Activated CD4-positive, alpha-beta T cell treated with anti-CD3 and anti-CD28 coated beads for 36 hours (primary cell): ENCODE measurements around the gene RILPL1. TPM values are rescaled to one million over a fixed set of nuclear protein-coding genes. Genes with fewer than 3 reads are reported as not detected.
A peak's percentile ranks its signal among the peaks of the same experiment; 100 is the strongest.
"Not testable (repeated sequence)": the region's sequence is repeated elsewhere in the genome, so short reads cannot be mapped to it uniquely, and the experiment has no call there.

Experiments
- ATAC-seq: fragments of 200-7000 bp; cut with Tn5 transposase; one replicate; pipeline ENCODE4 v1.10.0; 2021; ENCODE audit warnings: mild to moderate bottlenecking, moderate library complexity
- CTCF ChIA-PET: fragments of 350-600 bp; sonication (Branson Sonifier 250); formaldehyde crosslinking; loops from one replicate; lab custom pipeline; 2021; ENCODE audit warnings: antibody characterized with exemption; lab: Charles Lee
- POLR2A ChIA-PET: fragments of 350-600 bp; sonication (Branson Sonifier 250); formaldehyde crosslinking; loops from one replicate; lab custom pipeline; 2021; ENCODE audit warnings: antibody characterized with exemption, inconsistent platforms; lab: Charles Lee
- DNase-seq: peaks from one replicate; pipeline ENCODE4 v3.0.0-alpha.2; 2020
- H3K27ac Mint-ChIP-seq: one replicate; pipeline ENCODE4 v1.8.0; 2021; ENCODE audit warnings: mixed read lengths
- H3K27me3 Mint-ChIP-seq: one replicate; pipeline ENCODE4 v1.8.0; 2021; ENCODE audit warnings: mixed read lengths
- H3K36me3 Mint-ChIP-seq: one replicate; pipeline ENCODE4 v1.8.0; 2021; ENCODE audit warnings: low read depth, mixed read lengths
- H3K4me1 Mint-ChIP-seq: one replicate; pipeline ENCODE4 v1.8.0; 2021; ENCODE audit warnings: mixed read lengths
- H3K4me3 Mint-ChIP-seq: one replicate; pipeline ENCODE4 v1.8.0; 2021; ENCODE audit warnings: mild to moderate bottlenecking, moderate library complexity, mixed read lengths
- H3K9me3 Mint-ChIP-seq: one replicate; pipeline ENCODE4 v1.8.0; 2021; ENCODE audit warnings: low read depth, mixed read lengths
- intact Hi-C, 2 experiments: fragments of 100-400 bp; cut with DNase I in 1 of 2; cut with micrococcal nuclease in 1 of 2; formaldehyde crosslinking; loops; one replicate each; pipeline versions ENCODE4 v1.14.2 to v1.15.1; 2022 to 2024; cut with DNase I, micrococcal nuclease
- total RNA-seq, 2 experiments: library from RNA; stranded (reverse); gene quantifications; one replicate each; pipeline ENCODE4 v1.2.3, GENCODE V29; 2021

RILPL1 gene
- total RNA-seq, 2 experiments from 2014 or later: 4.7 to 5.3 TPM

GRCh38 chr12:123457980-123458779 is 75.3 kb downstream of the RILPL1 start, which contains the start of gene SNRNP35:
Gene SNRNP35 (plus strand): TSS chr12:123458139. CDS start chr12:123465541, 7,402 bp downstream.
- intact Hi-C loops: loop anchor here (1.0 to 10.0 kb wide), 12 partner anchors 19 to 514 kb away; partner anchors contain the start of genes ATP6V0A2 (in 2 of the 2), TMED2 (in 2 of the 2), ABCB9 (in 1 of the 2) and CCDC92 (in 1 of the 2)
- no peaks in the 10 kb centered on the region for H3K9me3 Mint-ChIP-seq
- peaks cover 16% of the 10 kb centered on the region for H3K36me3 Mint-ChIP-seq
- peak within 1 kb of the TSS; percentile 100 for H3K27ac Mint-ChIP-seq
- H3K27me3 Mint-ChIP-seq: no peaks in the 10 kb centered on the region
- ChIA-PET POLR2A (interaction anchor here (0.5 to 1.2 kb wide), 3 partner anchors 10 to 726 kb away, joined by 3 to 4 read pairs (median 3); no protein-coding TSS in a partner anchor), CTCF (interaction anchor here (0.6 to 1.9 kb wide), 5 partner anchors 9 to 144 kb away, joined by 3 to 8 read pairs (median 3); partner anchors contain the start of gene DDX55)
- ATAC-seq (peak; percentile 73), DNase-seq (peak; percentile 88)
- H3K4me1 Mint-ChIP-seq: peaks cover 26% of the 10 kb centered on the region
- peak within 1 kb of the TSS; percentile 98 for H3K4me3 Mint-ChIP-seq

- H3K27ac Mint-ChIP-seq: no peak overlapping the region
- intact Hi-C loops: loop anchor here in 1 of 2 experiments (10.0 kb wide), 1 partner anchor 262 kb away; the partner anchor contains the start of gene ATP6V0A2
- H3K27me3 Mint-ChIP-seq: no peaks in the 10 kb centered on the region
- ChIA-PET CTCF (no interaction called here), POLR2A (no interaction called here)
- H3K4me1 Mint-ChIP-seq: peaks cover 16% of the 10 kb centered on the region
- H3K36me3 Mint-ChIP-seq: peaks cover 3% of the 10 kb centered on the region
- DNase-seq: no peak
- H3K4me3 Mint-ChIP-seq: no peak overlapping the region
- H3K9me3 Mint-ChIP-seq: no peaks in the 10 kb centered on the region
- no peak for ATAC-seq
These were observed 80.4 kb downstream of the RILPL1 start for GRCh38 chr12:123453165-123453564.

- H3K4me1 Mint-ChIP-seq: peaks cover 20% of the 10 kb centered on the region
- intact Hi-C loops: loop anchor here in 1 of 2 experiments (10.0 kb wide), 1 partner anchor 263 kb away; the partner anchor contains the start of gene ATP6V0A2
- H3K4me3 Mint-ChIP-seq, H3K27ac Mint-ChIP-seq, CTCF ChIA-PET, DNase-seq, H3K27me3 Mint-ChIP-seq, H3K36me3 Mint-ChIP-seq, H3K9me3 Mint-ChIP-seq: not testable (repeated sequence)
- peak; percentile 4 for ATAC-seq
- POLR2A ChIA-PET: interaction anchor here (0.6 to 0.7 kb wide), 2 partner anchors 23 to 139 kb away, joined by 4 to 6 read pairs; no protein-coding TSS in a partner anchor
These were observed 81.3 kb downstream of the RILPL1 start for GRCh38 chr12:123452276-123452550.

- Mint-ChIP-seq H3K4me3 (no peak overlapping the region), H3K27ac (no peak overlapping the region), H3K27me3 (no peaks in the 10 kb centered on the region), H3K4me1 (peaks cover 29% of the 10 kb centered on the region), H3K36me3 (no peaks in the 10 kb centered on the region), H3K9me3 (no peaks in the 10 kb centered on the region)
- CTCF ChIA-PET: no interaction called here
- no peak for ATAC-seq
- DNase-seq: no peak
- intact Hi-C loops: loop anchor here in 1 of 2 experiments (10.0 kb wide), 1 partner anchor 264 kb away; the partner anchor contains the start of gene ATP6V0A2
- POLR2A ChIA-PET: no interaction called here
These were observed 82.9 kb downstream of the RILPL1 start for GRCh38 chr12:123450636-123451035.

GRCh38 chr12:123449856-123450255 is 83.7 kb downstream of the RILPL1 start:
- ChIA-PET CTCF (no interaction called here), POLR2A (no interaction called here)
- Mint-ChIP-seq H3K4me3 (no peak overlapping the region), H3K27me3 (no peaks in the 10 kb centered on the region), H3K4me1 (peaks cover 30% of the 10 kb centered on the region), H3K9me3 (no peaks in the 10 kb centered on the region), H3K27ac (peak overlapping the region; percentile 76), H3K36me3 (no peaks in the 10 kb centered on the region)
- DNase-seq (no peak), ATAC-seq (no peak)
- intact Hi-C loops: loop anchor here in 1 of 2 experiments (10.0 kb wide), 1 partner anchor 265 kb away; the partner anchor contains the start of gene ATP6V0A2

- Mint-ChIP-seq H3K27ac (peak overlapping the region; percentile 76), H3K36me3 (no peaks in the 10 kb centered on the region), H3K27me3 (no peaks in the 10 kb centered on the region), H3K9me3 (no peaks in the 10 kb centered on the region), H3K4me1 (peaks cover 30% of the 10 kb centered on the region), H3K4me3 (no peak overlapping the region)
- ATAC-seq (no peak), DNase-seq (no peak)
- POLR2A ChIA-PET: interaction anchor here (0.6 kb wide), 1 partner anchor 862 kb away, joined by 3 read pairs; no protein-coding TSS in a partner anchor
- CTCF ChIA-PET: interaction anchor here (0.9 to 2.0 kb wide), 6 partner anchors 9 to 180 kb away, joined by 3 to 8 read pairs (median 4); partner anchors contain the start of gene SNRNP35
- intact Hi-C loops: no loop called here
These were observed 84.2 kb downstream of the RILPL1 start for GRCh38 chr12:123449249-123449733.

GRCh38 chr12:123446333-123446713 is 87.2 kb downstream of the RILPL1 start:
- Mint-ChIP-seq H3K27me3 (no peaks in the 10 kb centered on the region), H3K36me3 (no peaks in the 10 kb centered on the region), H3K27ac (peak overlapping the region; percentile 70), H3K9me3 (no peaks in the 10 kb centered on the region), H3K4me1 (peaks cover 32% of the 10 kb centered on the region), H3K4me3 (no peak overlapping the region)
- no peak for ATAC-seq
- ChIA-PET POLR2A (interaction anchor here (0.7 kb wide), 1 partner anchor 1120 kb away, joined by 3 read pairs; no protein-coding TSS in a partner anchor), CTCF (interaction anchor here (1.0 to 1.3 kb wide), 2 partner anchors 9 to 209 kb away, joined by 3 to 4 read pairs; partner anchors contain the start of gene RILPL2)
- no peak for DNase-seq
- intact Hi-C loops: no loop called here

GRCh38 chr12:123445388-123446332 is 87.9 kb downstream of the RILPL1 start:
- Mint-ChIP-seq H3K27ac (peak overlapping the region; percentile 70), H3K9me3 (no peaks in the 10 kb centered on the region), H3K27me3 (no peaks in the 10 kb centered on the region), H3K36me3 (no peaks in the 10 kb centered on the region), H3K4me3 (no peak overlapping the region), H3K4me1 (peaks cover 30% of the 10 kb centered on the region)
- DNase-seq: no peak
- ATAC-seq: no peak
- intact Hi-C loops: no loop called here
- CTCF ChIA-PET: interaction anchor here (0.7 to 1.3 kb wide), 3 partner anchors 8 to 208 kb away, joined by 3 to 4 read pairs (median 3); partner anchors contain the start of gene RILPL2
- POLR2A ChIA-PET: interaction anchor here (0.7 kb wide), 1 partner anchor 1120 kb away, joined by 3 read pairs; no protein-coding TSS in a partner anchor

- intact Hi-C loops: no loop called here
- H3K4me1 Mint-ChIP-seq: peaks cover 27% of the 10 kb centered on the region
- H3K36me3 Mint-ChIP-seq: no peaks in the 10 kb centered on the region
- no peak overlapping the region for H3K27ac Mint-ChIP-seq
- POLR2A ChIA-PET: interaction anchor here (0.6 kb wide), 2 partner anchors 8 to 355 kb away, joined by 4 to 9 read pairs; no protein-coding TSS in a partner anchor
- no peaks in the 10 kb centered on the region for H3K27me3 Mint-ChIP-seq
- ATAC-seq (no peak), DNase-seq (no peak)
- H3K9me3 Mint-ChIP-seq: no peaks in the 10 kb centered on the region
- CTCF ChIA-PET: interaction anchor here (0.6 to 0.7 kb wide), 2 partner anchors 24 to 180 kb away, joined by 3 to 4 read pairs; no protein-coding TSS in a partner anchor
- no peak overlapping the region for H3K4me3 Mint-ChIP-seq
These were observed 89.2 kb downstream of the RILPL1 start for GRCh38 chr12:123444092-123445026.

- ChIA-PET POLR2A (no interaction called here), CTCF (no interaction called here)
- H3K9me3 Mint-ChIP-seq: no peaks in the 10 kb centered on the region
- intact Hi-C loops: no loop called here
- H3K36me3 Mint-ChIP-seq: no peaks in the 10 kb centered on the region
- H3K4me1 Mint-ChIP-seq: peaks cover 13% of the 10 kb centered on the region
- H3K4me3 Mint-ChIP-seq: no peak overlapping the region
- no peak overlapping the region for H3K27ac Mint-ChIP-seq
- no peaks in the 10 kb centered on the region for H3K27me3 Mint-ChIP-seq
- DNase-seq (no peak), ATAC-seq (no peak)
These were observed 90.7 kb downstream of the RILPL1 start for GRCh38 chr12:123442774-123443173.
